ENCODE data around the gene KIF22. TPM values are rescaled to one million over a fixed set of nuclear protein-coding genes. Genes with fewer than 3 reads are reported as not detected.
"Not testable (repeated sequence)": the region's sequence is repeated elsewhere in the genome, so short reads cannot be mapped to it uniquely, and the experiment has no call there.

KIF22 gene
- polyA plus RNA-seq, 2 of the 4 experiments (the other 2 are of a cell fraction): 64.3 to 73.7 TPM

- TF ChIP-seq HOXB13 (CRISPR knock-in tag; IDR thresholded peaks at IDR 0.05; ENCODE audit: low read depth): no peak
- no peak for TF ChIP-seq NPAS2 (CRISPR knock-in tag; IDR thresholded peaks at IDR 0.05; ENCODE audit: borderline replicate concordance)
- no peak for TF ChIP-seq JUNB (IDR thresholded peaks at IDR 0.05)
- TF ChIP-seq RFX5 (IDR thresholded peaks at IDR 0.05): no peak
These were observed 772 bp upstream of the KIF22 start (continued) for GRCh38 chr16:29789775-29790182.

GRCh38 chr16:29790949-29791844 lies 646 bp downstream of the KIF22 start:
- Histone ChIP-seq H3K4me2 (peak overlapping the region; percentile 76), H3K4me1 (peaks cover 20% of the 10 kb centered on the region), H3K27ac (peak overlapping the region; percentile 89 to 96), H3K4me3 (peak overlapping the region; percentile 94), H3K9me3 (no peaks in the 10 kb centered on the region)
- ChIA-PET CTCF (interaction anchor here (0.7 to 4.4 kb wide), 19 partner anchors 11 to 262 kb away, joined by 3 to 54 read pairs (median 6); a partner anchor contains a TSS), POLR2A (interaction anchor here (0.9 to 2.3 kb wide), 9 partner anchors 7 to 91 kb away, joined by 3 to 25 read pairs (median 4); partner anchors contain the start of genes MAZ and PAGR1)
- FAIRE-seq (no peak), ATAC-seq (peak; percentile 48 to 61), DNase-seq (ENCODE audit: low read depth in 1 of 2, low spot score in 1 of 2) (peak in 1 of 2 experiments; percentile 38)
- TF ChIP-seq MAFK (IDR thresholded peaks at IDR 0.05; ENCODE audit: partially characterized antibody): no peak
- TF ChIP-seq CEBPB (IDR thresholded peaks at IDR 0.05): no peak
- TF ChIP-seq TP53 (CRISPR knock-in tag; IDR thresholded peaks at IDR 0.05): no peak
- no peak for TF ChIP-seq ZC3H11A (IDR thresholded peaks at IDR 0.05)
- TF ChIP-seq KDM5A (IDR thresholded peaks at IDR 0.05): peak; percentile 43; the same call in 1 of the 2 replicates
- TF ChIP-seq POLR2A (IDR thresholded peaks at IDR 0.05; ENCODE audit: low read length): no peak
- no peak for TF ChIP-seq POLR2AphosphoS2 (conservative IDR thresholded peaks at IDR 0.05; ENCODE audit: low read length)
- TF ChIP-seq HEYL (CRISPR knock-in tag; IDR thresholded peaks at IDR 0.05): no peak
- WGBS (ENCODE audit: missing lambda C conversion rate): under 1% methylated on average over 27 of the region's 31 CpGs

- 72% methylated on average over 9 of the region's 9 CpGs for WGBS (ENCODE audit: missing lambda C conversion rate)
- TF ChIP-seq MAX (IDR thresholded peaks at IDR 0.05): 0 out of 2 replicates have a peak, but pooled peaks have one; percentile 3
- no peak for TF ChIP-seq SREBF2 (IDR thresholded peaks at IDR 0.05)
- ChIA-PET CTCF (interaction anchor here (0.7 to 4.4 kb wide), 3 partner anchors 10 to 25 kb away, joined by 3 to 54 read pairs (median 14); no protein-coding TSS in a partner anchor), POLR2A (interaction anchor here (1.4 kb wide), 1 partner anchor 12 kb away, joined by 4 read pairs; no protein-coding TSS in a partner anchor)
- DNase-seq (ENCODE audit: low read depth in 1 of 2, low spot score in 1 of 2) (no peak), ATAC-seq (no peak), FAIRE-seq (no peak)
- H3K27ac ChIP-seq: peak overlapping the region; percentile 89 to 96; a peak in 4 of 6 replicates
- peak overlapping the region; percentile 76 for H3K4me2 ChIP-seq
- peak overlapping the region; percentile 94 for H3K4me3 ChIP-seq
- H3K4me1 ChIP-seq: peaks cover 20% of the 10 kb centered on the region
- no peaks in the 10 kb centered on the region for H3K9me3 ChIP-seq
These were observed 1.6 kb downstream of the KIF22 start for GRCh38 chr16:29791845-29792807.

- CTCF ChIA-PET: interaction anchor here (1.4 kb wide), 1 partner anchor 102 kb away, joined by 4 read pairs; no protein-coding TSS in a partner anchor
- H3K27ac ChIP-seq; H3K9me3 ChIP-seq; H3K4me2 ChIP-seq; ATAC-seq; DNase-seq (ENCODE audit: low read depth in 1 of 2, low spot score in 1 of 2); H3K4me3 ChIP-seq; FAIRE-seq: not testable (repeated sequence)
- H3K4me1 ChIP-seq: peaks cover 20% of the 10 kb centered on the region
- POLR2A ChIA-PET: interaction anchor here (1.4 kb wide), 1 partner anchor 11 kb away, joined by 4 read pairs; no protein-coding TSS in a partner anchor
- 95% methylated on average over 18 of the region's 18 CpGs for WGBS (ENCODE audit: missing lambda C conversion rate)
These were observed 2.6 kb downstream of the KIF22 start for GRCh38 chr16:29793153-29793552.

- Histone ChIP-seq H3K4me1 (peaks cover 20% of the 10 kb centered on the region), H3K4me2 (no peak overlapping the region), H3K4me3 (no peak overlapping the region), H3K9me3 (no peaks in the 10 kb centered on the region), H3K27ac (no peak overlapping the region)
- POLR2A ChIA-PET: interaction anchor here (0.6 kb wide), 1 partner anchor 10 kb away, joined by 3 read pairs; no protein-coding TSS in a partner anchor
- DNase-seq (ENCODE audit: low read depth in 1 of 2, low spot score in 1 of 2): no peak
- FAIRE-seq: no peak
- no peak for ATAC-seq
- CTCF ChIA-PET: interaction anchor here (0.7 to 1.4 kb wide), 5 partner anchors 13 to 103 kb away, joined by 3 to 4 read pairs (median 3); no protein-coding TSS in a partner anchor
- WGBS (ENCODE audit: missing lambda C conversion rate): 97% methylated on average over 3 of the region's 3 CpGs
- TF ChIP-seq HOXB5 (CRISPR knock-in tag; IDR thresholded peaks at IDR 0.05) (no peak), FOXS1 (CRISPR knock-in tag; IDR thresholded peaks at IDR 0.05) (no peak), CBX2 (IDR thresholded peaks at IDR 0.05; ENCODE audit: borderline replicate concordance, low read depth) (no peak), MYC (IDR thresholded peaks at IDR 0.05; ENCODE audit: borderline replicate concordance, low read length) (no peak), KDM1A (IDR thresholded peaks at IDR 0.05; ENCODE audit: low read depth) (no peak), RFX5 (IDR thresholded peaks at IDR 0.05) (no peak), HMGXB4 (CRISPR knock-in tag; IDR thresholded peaks at IDR 0.05; ENCODE audit: borderline replicate concordance) (no peak), NR3C1 (IDR thresholded peaks at IDR 0.05) (no peak), ZSCAN20 (CRISPR knock-in tag; IDR thresholded peaks at IDR 0.05) (no peak), JUN (IDR thresholded peaks at IDR 0.05) (no peak), HDAC2 (IDR thresholded peaks at IDR 0.05) (no peak), ZC3H11A (IDR thresholded peaks at IDR 0.05) (no peak)
These were observed 3.7 kb downstream of the KIF22 start for GRCh38 chr16:29794231-29794710.
